Smooth muscle cell (in vitro differentiated cells): ENCODE results near the gene VOPP1. TPM values are rescaled to one million over a fixed set of nuclear protein-coding genes. Genes with fewer than 3 reads are reported as not detected.
A peak's percentile ranks its signal among the peaks of the same experiment; 100 is the strongest.

Source experiments
- DNase-seq: peaks from one replicate; lab custom pipeline; 2025; ENCODE audit not compliant: unreplicated experiment; lab: John Stamatoyannopoulos, UW
- H2AFZ ChIP-seq: fragments of 200-600 bp; sonication (generic); 2 replicates; pipeline ENCODE4 v1.6.0; 2016; ENCODE audit warnings: antibody characterized with exemption, low read depth, mild to moderate bottlenecking
- H3F3A ChIP-seq: fragments of 200-600 bp; sonication (generic); 2 replicates; pipeline ENCODE4 v1.6.0; 2017; ENCODE audit warnings: antibody characterized with exemption, low read depth
- H3K27ac ChIP-seq: fragments of 200-600 bp; sonication (generic); 2 replicates; pipeline ENCODE4 v1.5.1; 2016; ENCODE audit warnings: low read depth, mild to moderate bottlenecking
- H3K27me3 ChIP-seq: fragments of 200-600 bp; sonication (generic); 2 replicates; pipeline ENCODE4 v1.6.1; 2016; ENCODE audit warnings: low read depth, mild to moderate bottlenecking
- H3K36me3 ChIP-seq: fragments of 200-600 bp; sonication (generic); 2 replicates; pipeline ENCODE4 v1.5.1; 2016; ENCODE audit warnings: low read depth
- H3K4me1 ChIP-seq: fragments of 200-600 bp; sonication (generic); 2 replicates; pipeline ENCODE4 v1.5.1; 2016; ENCODE audit warnings: low read depth
- H3K4me2 ChIP-seq: fragments of 200-600 bp; sonication (generic); 2 replicates; pipeline ENCODE4 v1.6.0; 2016; ENCODE audit warnings: mild to moderate bottlenecking
- H3K4me3 ChIP-seq: fragments of 200-600 bp; sonication (generic); 2 replicates; pipeline ENCODE4 v1.5.1; 2016; ENCODE audit warnings: mild to moderate bottlenecking
- H3K79me2 ChIP-seq: fragments of 200-600 bp; sonication (generic); 2 replicates; pipeline ENCODE4 v1.6.0; 2016; ENCODE audit warnings: low read depth, mild to moderate bottlenecking
- H3K9ac ChIP-seq: fragments of 200-600 bp; sonication (generic); 2 replicates; pipeline ENCODE4 v1.6.0; 2016; ENCODE audit warnings: low read depth
- H3K9me3 ChIP-seq: fragments of 200-600 bp; sonication (generic); replicated peaks from 2 replicates; pipeline ENCODE4 v1.5.1; 2016; ENCODE audit warnings: low read depth
- H4K20me1 ChIP-seq: fragments of 200-600 bp; sonication (generic); 2 replicates; pipeline ENCODE4 v1.6.0; 2016; ENCODE audit warnings: low read depth
- WGBS: methylation state at CpG from one replicate; pipeline ENCODE4 v1.1.7; 2016; ENCODE audit warnings: low lambda C conversion rate; 5-methylcytosine and 5-hydroxymethylcytosine counted together
- polyA plus RNA-seq: library from polyadenylated mRNA; unstranded; fragments of >200 nt; fragmentation: Nextera tagmentation; extraction: Ambion mirVana; gene quantifications from 2 replicates; pipeline ENCODE4 v1.2.1, GENCODE V29; 2016
- total RNA-seq: library from RNA; depleted of rRNA; stranded (reverse); fragments of >200 nt; gene quantifications from 2 replicates; pipeline ENCODE4 v1.2.3, GENCODE V29; 2014
- TF ChIP-seq, protein P1 (sequence below): fragments of 200-600 bp; sonication (generic); IDR thresholded peaks from 2 replicates; pipeline ENCODE4 v1.5.1; 2017; ENCODE audit warnings: borderline replicate concordance, mild to moderate bottlenecking, antibody characterized with exemption; ENCODE audit not compliant: insufficient read depth, poor library complexity, severe bottlenecking

Gene VOPP1
- total and polyA plus RNA-seq, 2 experiments from 2014 or later = 18.3 to 26.6 TPM

DNA sequence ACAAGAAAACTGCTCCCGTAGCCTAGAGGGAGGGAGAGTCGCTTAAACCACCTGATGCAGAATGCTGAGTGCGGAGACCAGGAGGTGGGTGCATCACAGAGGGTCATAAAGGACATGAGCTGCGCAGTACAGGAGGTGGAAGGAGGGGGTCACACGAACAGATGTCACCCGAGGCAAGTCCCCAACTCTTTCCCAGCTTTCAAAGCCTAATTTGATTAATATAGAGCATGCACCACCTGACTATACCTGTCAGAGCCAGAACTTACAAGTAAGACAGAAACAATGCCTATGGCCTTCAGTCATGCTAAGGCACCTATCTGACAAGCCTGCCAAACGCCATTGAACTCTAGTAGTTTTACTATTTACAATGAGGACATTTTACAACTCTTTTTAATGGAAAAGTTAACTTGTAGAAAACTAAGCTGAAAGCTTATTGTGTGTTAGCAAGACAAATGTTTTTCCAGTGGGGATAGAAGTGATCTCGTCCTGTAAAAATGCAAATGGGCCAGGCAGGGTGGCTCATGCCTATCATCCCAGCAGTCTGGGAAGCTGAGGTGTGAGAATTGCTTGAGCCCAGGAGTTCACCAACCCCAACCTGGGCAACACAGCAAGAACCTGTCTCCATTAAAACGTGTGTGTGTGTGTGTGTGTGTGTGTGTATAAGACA is 1.1 kb upstream of the VOPP1 start:
- Histone ChIP-seq H3F3A (peaks cover 10% of the 10 kb centered on the region), H4K20me1 (peaks cover 12% of the 10 kb centered on the region), H3K27ac (no peak overlapping the region), H3K4me3 (peak overlapping the region; percentile 79), H3K36me3 (no peaks in the 10 kb centered on the region), H3K79me2 (no peaks in the 10 kb centered on the region), H3K27me3 (no peaks in the 10 kb centered on the region), H3K4me2 (peak overlapping the region; percentile 92), H3K9me3 (no peaks in the 10 kb centered on the region), H3K4me1 (peaks cover 15% of the 10 kb centered on the region), H2AFZ (peak overlapping the region; percentile 95), H3K9ac (no peak overlapping the region)
- DNase-seq = no peak
- WGBS = 37% methylated on average over 9 of the region's 9 CpGs
- TF ChIP-seq, protein P1, sequence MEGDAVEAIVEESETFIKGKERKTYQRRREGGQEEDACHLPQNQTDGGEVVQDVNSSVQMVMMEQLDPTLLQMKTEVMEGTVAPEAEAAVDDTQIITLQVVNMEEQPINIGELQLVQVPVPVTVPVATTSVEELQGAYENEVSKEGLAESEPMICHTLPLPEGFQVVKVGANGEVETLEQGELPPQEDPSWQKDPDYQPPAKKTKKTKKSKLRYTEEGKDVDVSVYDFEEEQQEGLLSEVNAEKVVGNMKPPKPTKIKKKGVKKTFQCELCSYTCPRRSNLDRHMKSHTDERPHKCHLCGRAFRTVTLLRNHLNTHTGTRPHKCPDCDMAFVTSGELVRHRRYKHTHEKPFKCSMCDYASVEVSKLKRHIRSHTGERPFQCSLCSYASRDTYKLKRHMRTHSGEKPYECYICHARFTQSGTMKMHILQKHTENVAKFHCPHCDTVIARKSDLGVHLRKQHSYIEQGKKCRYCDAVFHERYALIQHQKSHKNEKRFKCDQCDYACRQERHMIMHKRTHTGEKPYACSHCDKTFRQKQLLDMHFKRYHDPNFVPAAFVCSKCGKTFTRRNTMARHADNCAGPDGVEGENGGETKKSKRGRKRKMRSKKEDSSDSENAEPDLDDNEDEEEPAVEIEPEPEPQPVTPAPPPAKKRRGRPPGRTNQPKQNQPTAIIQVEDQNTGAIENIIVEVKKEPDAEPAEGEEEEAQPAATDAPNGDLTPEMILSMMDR = no peak

- H3K27ac ChIP-seq = peak overlapping the region; percentile 71
- H3K36me3 ChIP-seq = no peaks in the 10 kb centered on the region
- H3K27me3 ChIP-seq = no peaks in the 10 kb centered on the region
- WGBS = 1% methylated on average over 52 of the region's 97 CpGs
- H3K4me1 ChIP-seq = peaks cover 15% of the 10 kb centered on the region
- peak overlapping the region; percentile 66 for H3K9ac ChIP-seq
- H3K79me2 ChIP-seq = peaks cover 4% of the 10 kb centered on the region
- DNase-seq = peak; percentile 48
- H3F3A ChIP-seq = peaks cover 10% of the 10 kb centered on the region
- H2AFZ ChIP-seq = peak overlapping the region; percentile 96
- peaks cover 23% of the 10 kb centered on the region for H4K20me1 ChIP-seq
- peak overlapping the region; percentile 93 for H3K4me3 ChIP-seq
- H3K9me3 ChIP-seq = no peaks in the 10 kb centered on the region
- TF ChIP-seq, protein P1 = no peak
- H3K4me2 ChIP-seq = peak overlapping the region; percentile 97
Observed at GRCh38 chr7:55571511-55572377, 558 bp downstream of the VOPP1 start.

GRCh38 chr7:55570939-55571338 is 1.4 kb downstream of the VOPP1 start:
- TF ChIP-seq, protein P1 = no peak
- WGBS = 8% methylated on average over 5 of the region's 5 CpGs

More at GRCh38 chr7:55570939-55571338, 1.4 kb downstream of the VOPP1 start:
- H4K20me1 ChIP-seq = peaks cover 32% of the 10 kb centered on the region
- peaks cover 10% of the 10 kb centered on the region for H3K79me2 ChIP-seq
- no peaks in the 10 kb centered on the region for H3K27me3 ChIP-seq
- peaks cover 15% of the 10 kb centered on the region for H3K4me1 ChIP-seq
- H3K4me2 ChIP-seq = peak overlapping the region; percentile 97
- H3K4me3 ChIP-seq = peak overlapping the region; percentile 93
- no peak for DNase-seq
- no peaks in the 10 kb centered on the region for H3K36me3 ChIP-seq
- H3K27ac ChIP-seq = peak overlapping the region; percentile 71
- peaks cover 10% of the 10 kb centered on the region for H3F3A ChIP-seq
- peak overlapping the region; percentile 96 for H2AFZ ChIP-seq
- peak overlapping the region; percentile 66 for H3K9ac ChIP-seq
- no peaks in the 10 kb centered on the region for H3K9me3 ChIP-seq
